ENCODE measurements around the gene EID2.
A peak's percentile ranks its signal among the peaks of the same experiment; 100 is the strongest.

GRCh38 chr19:39514840-39515550 is 25.0 kb downstream of the EID2 start, which contains the start of gene SELENOV:
- TF ChIP-seq, protein P1, sequence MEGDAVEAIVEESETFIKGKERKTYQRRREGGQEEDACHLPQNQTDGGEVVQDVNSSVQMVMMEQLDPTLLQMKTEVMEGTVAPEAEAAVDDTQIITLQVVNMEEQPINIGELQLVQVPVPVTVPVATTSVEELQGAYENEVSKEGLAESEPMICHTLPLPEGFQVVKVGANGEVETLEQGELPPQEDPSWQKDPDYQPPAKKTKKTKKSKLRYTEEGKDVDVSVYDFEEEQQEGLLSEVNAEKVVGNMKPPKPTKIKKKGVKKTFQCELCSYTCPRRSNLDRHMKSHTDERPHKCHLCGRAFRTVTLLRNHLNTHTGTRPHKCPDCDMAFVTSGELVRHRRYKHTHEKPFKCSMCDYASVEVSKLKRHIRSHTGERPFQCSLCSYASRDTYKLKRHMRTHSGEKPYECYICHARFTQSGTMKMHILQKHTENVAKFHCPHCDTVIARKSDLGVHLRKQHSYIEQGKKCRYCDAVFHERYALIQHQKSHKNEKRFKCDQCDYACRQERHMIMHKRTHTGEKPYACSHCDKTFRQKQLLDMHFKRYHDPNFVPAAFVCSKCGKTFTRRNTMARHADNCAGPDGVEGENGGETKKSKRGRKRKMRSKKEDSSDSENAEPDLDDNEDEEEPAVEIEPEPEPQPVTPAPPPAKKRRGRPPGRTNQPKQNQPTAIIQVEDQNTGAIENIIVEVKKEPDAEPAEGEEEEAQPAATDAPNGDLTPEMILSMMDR (IDR thresholded peaks at IDR 0.05) = peak in 1 of 12 donors; percentile 2
- TF ChIP-seq POLR2A (IDR thresholded peaks at IDR 0.05) = no peak
